Ureter (tissue), 1 donor: ENCODE data around the gene MID2. TPM values are rescaled to one million over a fixed set of nuclear protein-coding genes. Genes with fewer than 3 reads are reported as not detected.
"Not testable (repeated sequence)": the region's sequence is repeated elsewhere in the genome, so short reads cannot be mapped to it uniquely, and the experiment has no call there.

ENCODE experiments used
- DNase-seq: peaks from one replicate; pipeline ENCODE4 v3.0.0-alpha.2; 2020; ENCODE audit warnings: low spot score
- total RNA-seq: library from RNA; stranded (reverse); gene quantifications from one replicate; pipeline ENCODE4 v1.2.4, GENCODE V29; 2023
- donor health status: DM: yes; HTN: yes; CAD: no.

The MID2 gene
- total RNA-seq, 1 donor from 2014 or later, result 29.9 TPM

- DNase-seq, result not testable (repeated sequence)
Observed at GRCh38 chrX:107955337-107955736, 129.7 kb downstream of the MID2 start.

GRCh38 chrX:107968623-107969022, 143.0 kb downstream of the MID2 start:
- no peak for DNase-seq

DNA sequence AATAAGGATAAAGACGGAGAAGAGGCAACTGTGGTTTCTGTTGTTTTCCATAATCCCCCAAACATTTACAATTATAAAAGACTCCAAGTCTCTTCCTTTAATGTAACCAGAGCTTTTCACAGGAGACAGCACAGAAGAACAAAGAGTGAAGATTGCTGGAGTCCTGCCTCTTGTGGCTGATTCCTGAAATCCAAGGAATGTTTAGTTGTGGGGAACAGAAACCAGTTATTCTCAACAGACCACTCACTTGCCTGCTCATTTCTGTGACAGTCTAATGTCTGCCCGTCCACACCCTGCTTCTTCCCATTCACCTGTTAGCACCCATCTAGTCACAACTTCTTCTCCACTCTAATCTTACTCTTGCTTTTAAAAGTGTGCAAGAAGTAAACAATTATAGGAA, 144.4 kb downstream of the MID2 start:
- no peak for DNase-seq

GRCh38 chrX:107971636-107972035, 146.0 kb downstream of the MID2 start:
- no peak for DNase-seq

Other genes with a start within 250 kb of the MID2 start
- gene PRPS1, start 197.4 kb upstream of the MID2 start, total RNA-seq, result 40.8 TPM
- gene TSC22D3, start 50.1 kb upstream of the MID2 start, total RNA-seq, result 240 TPM
- not detected for gene NCBP2L, start 48.1 kb upstream of the MID2 start, total RNA-seq
- gene TEX13B, start 156.5 kb downstream of the MID2 start, total RNA-seq, result not detected
- 1.7 TPM for gene VSIG1, start 219.2 kb downstream of the MID2 start, total RNA-seq